Neural progenitor cell (in vitro differentiated cells): Measurements from ENCODE around the gene NEIL1. TPM values are rescaled to one million over a fixed set of nuclear protein-coding genes. Genes with fewer than 3 reads are reported as not detected.
A peak's percentile ranks its signal among the peaks of the same experiment; 100 is the strongest.

Source experiments
- DNase-seq: peaks from one replicate; pipeline ENCODE4 v3.0.0-alpha.2; 2016; ENCODE audit warnings: low spot score
- H2AFZ ChIP-seq: fragments of 200-600 bp; sonication (generic); replicated peaks from 2 replicates; pipeline ENCODE4 v1.6.1; 2016; ENCODE audit warnings: antibody characterized with exemption
- H3F3A ChIP-seq: fragments of 200-600 bp; sonication (generic); 2 replicates; pipeline ENCODE4 v1.6.1; 2016; ENCODE audit warnings: antibody characterized with exemption, low read depth
- H3K27ac ChIP-seq: fragments of 200-600 bp; sonication (generic); 2 replicates; pipeline ENCODE4 v1.5.1; 2016; ENCODE audit warnings: mild to moderate bottlenecking
- H3K27me3 ChIP-seq: fragments of 200-600 bp; sonication (generic); 2 replicates; pipeline ENCODE4 v1.6.1; 2016; ENCODE audit warnings: mild to moderate bottlenecking, moderate library complexity
- H3K36me3 ChIP-seq: fragments of 200-600 bp; sonication (generic); 2 replicates; pipeline ENCODE4 v1.5.1; 2016
- H3K4me1 ChIP-seq: fragments of 200-600 bp; sonication (generic); 2 replicates; pipeline ENCODE4 v1.6.1; 2016; ENCODE audit warnings: mixed run types
- H3K4me2 ChIP-seq: fragments of 200-600 bp; sonication (generic); 2 replicates; pipeline ENCODE4 v1.6.1; 2016
- H3K4me3 ChIP-seq: fragments of 200-600 bp; sonication (generic); 2 replicates; pipeline ENCODE4 v1.5.1; 2016
- H3K79me2 ChIP-seq: fragments of 200-600 bp; sonication (generic); 2 replicates; pipeline ENCODE4 v1.6.1; 2016; ENCODE audit warnings: low read depth
- H3K9ac ChIP-seq: fragments of 200-600 bp; sonication (generic); 2 replicates; pipeline ENCODE4 v1.6.1; 2016
- H3K9me3 ChIP-seq: fragments of 200-600 bp; sonication (generic); 2 replicates; pipeline ENCODE4 v1.5.1; 2016; ENCODE audit warnings: low read depth
- H4K20me1 ChIP-seq: fragments of 200-600 bp; sonication (generic); 2 replicates; pipeline ENCODE4 v1.6.1; 2016; ENCODE audit warnings: low read depth
- H3K27ac Mint-ChIP-seq: 3 replicates; pipeline ENCODE4 v1.8.0; 2021; ENCODE audit warnings: mixed read lengths
- H3K27me3 Mint-ChIP-seq: 2 replicates; pipeline ENCODE4 v1.8.0; 2022; ENCODE audit warnings: low read depth, mild to moderate bottlenecking, inconsistent platforms, moderate library complexity, mixed read lengths; ENCODE audit not compliant: insufficient read depth
- H3K36me3 Mint-ChIP-seq: 3 replicates; pipeline ENCODE4 v1.8.0; 2021; ENCODE audit warnings: mixed read lengths
- H3K4me1 Mint-ChIP-seq: 3 replicates; pipeline ENCODE4 v1.8.0; 2021; ENCODE audit warnings: mixed read lengths
- H3K4me3 Mint-ChIP-seq: 3 replicates; pipeline ENCODE4 v1.8.0; 2021; ENCODE audit warnings: mild to moderate bottlenecking, moderate library complexity, mixed read lengths
- H3K9me3 Mint-ChIP-seq: 3 replicates; pipeline ENCODE4 v1.8.0; 2020; ENCODE audit warnings: mixed read lengths
- CTCF ChIP-seq: fragments of 200-600 bp; sonication (generic); IDR thresholded peaks from 2 replicates; pipeline ENCODE4 v1.5.1; 2017; ENCODE audit warnings: antibody characterized with exemption, mild to moderate bottlenecking
- EZH2 ChIP-seq: fragments of 200-600 bp; sonication (generic); IDR thresholded peaks from 2 replicates; pipeline ENCODE4 v1.6.1; 2017; ENCODE audit warnings: antibody characterized with exemption, mild to moderate bottlenecking, moderate library complexity
- EZH2phosphoT487 ChIP-seq: fragments of 200-600 bp; sonication (generic); IDR thresholded peaks from 2 replicates; pipeline ENCODE4 v1.6.1; 2017; ENCODE audit warnings: antibody characterized with exemption
- total RNA-seq: library from RNA; depleted of rRNA; stranded (reverse); fragments of >200 nt; gene quantifications from 2 replicates; pipeline ENCODE4 v1.2.3, GENCODE V29; 2015; ENCODE audit warnings: low replicate concordance

Gene NEIL1
- total RNA-seq, 1 donor from 2014 or later: 11.2 TPM

GRCh38 chr15:75349851-75350588, 3.2 kb downstream of the NEIL1 start:
- H3K9me3 Mint-ChIP-seq: no peaks in the 10 kb centered on the region
- H3K4me1 ChIP-seq: peaks cover 6% of the 10 kb centered on the region
- no peak overlapping the region for H3K27ac ChIP-seq
- H3K79me2 ChIP-seq: no peaks in the 10 kb centered on the region
- no peak overlapping the region for H2AFZ ChIP-seq
- no peak overlapping the region for H3K4me2 ChIP-seq
- H3K27me3 Mint-ChIP-seq: peaks cover 12% of the 10 kb centered on the region
- H3K4me3 ChIP-seq: no peak overlapping the region
- H3K27me3 ChIP-seq: peaks cover 53% of the 10 kb centered on the region
- H3K9me3 ChIP-seq: no peaks in the 10 kb centered on the region
- no peak overlapping the region for H3K9ac ChIP-seq
- no peak for TF ChIP-seq EZH2phosphoT487
- no peak for TF ChIP-seq CTCF
- TF ChIP-seq EZH2: no peak
- peaks cover 13% of the 10 kb centered on the region for H3F3A ChIP-seq
- peak overlapping the region; percentile 58 for H3K4me3 Mint-ChIP-seq
- H3K36me3 Mint-ChIP-seq: no peaks in the 10 kb centered on the region
- no peak overlapping the region for H3K27ac Mint-ChIP-seq
- DNase-seq: no peak
- H3K4me1 Mint-ChIP-seq: peaks cover 2% of the 10 kb centered on the region
- no peaks in the 10 kb centered on the region for H4K20me1 ChIP-seq
- no peaks in the 10 kb centered on the region for H3K36me3 ChIP-seq

- Histone ChIP-seq H3K4me2 (no peak overlapping the region), H3K27me3 (peaks cover 46% of the 10 kb centered on the region), H3K9me3 (no peaks in the 10 kb centered on the region), H3K36me3 (no peaks in the 10 kb centered on the region), H3K27ac (no peak overlapping the region), H3K4me1 (peaks cover 6% of the 10 kb centered on the region), H2AFZ (no peak overlapping the region), H3K4me3 (no peak overlapping the region), H4K20me1 (no peaks in the 10 kb centered on the region), H3K9ac (no peak overlapping the region), H3K79me2 (no peaks in the 10 kb centered on the region), H3F3A (peaks cover 13% of the 10 kb centered on the region)
- Mint-ChIP-seq H3K27ac (no peak overlapping the region), H3K27me3 (peaks cover 10% of the 10 kb centered on the region), H3K36me3 (no peaks in the 10 kb centered on the region), H3K4me1 (peaks cover 2% of the 10 kb centered on the region), H3K9me3 (no peaks in the 10 kb centered on the region), H3K4me3 (no peak overlapping the region)
- no peak for DNase-seq
- TF ChIP-seq EZH2 (no peak), EZH2phosphoT487 (no peak), CTCF (no peak)
These were observed 3.9 kb downstream of the NEIL1 start for GRCh38 chr15:75350601-75351361.

GRCh38 chr15:75352186-75353080, 5.6 kb downstream of the NEIL1 start:
- no peaks in the 10 kb centered on the region for H3K36me3 Mint-ChIP-seq
- H3K27ac ChIP-seq: no peak overlapping the region
- H3K27ac Mint-ChIP-seq: no peak overlapping the region
- H3K9me3 ChIP-seq: no peaks in the 10 kb centered on the region
- no peak overlapping the region for H3K4me3 ChIP-seq
- H3K79me2 ChIP-seq: no peaks in the 10 kb centered on the region
- H3K4me2 ChIP-seq: no peak overlapping the region
- peaks cover 2% of the 10 kb centered on the region for H3K4me1 Mint-ChIP-seq
- no peak overlapping the region for H2AFZ ChIP-seq
- no peaks in the 10 kb centered on the region for H3K9me3 Mint-ChIP-seq
- no peak overlapping the region for H3K4me3 Mint-ChIP-seq
- H3K9ac ChIP-seq: no peak overlapping the region
- no peaks in the 10 kb centered on the region for H3K36me3 ChIP-seq
- peaks cover 7% of the 10 kb centered on the region for H3F3A ChIP-seq
- no peaks in the 10 kb centered on the region for H4K20me1 ChIP-seq
- H3K27me3 Mint-ChIP-seq: peaks cover 4% of the 10 kb centered on the region
- TF ChIP-seq CTCF: no peak
- no peak for TF ChIP-seq EZH2phosphoT487
- no peak for TF ChIP-seq EZH2
- peaks cover 29% of the 10 kb centered on the region for H3K27me3 ChIP-seq
- H3K4me1 ChIP-seq: peaks cover 6% of the 10 kb centered on the region
- DNase-seq: no peak
